Adrenal gland (tissue), 12 donors: Measurements from ENCODE around the gene ZNF331. TPM values are rescaled to one million over a fixed set of nuclear protein-coding genes. Genes with fewer than 3 reads are reported as not detected.

Source experiments
- DNase-seq, 7 donors: peaks; one replicate each; pipeline ENCODE4 v3.0.0-alpha.2; 2019 to 2020
- H3K27ac ChIP-seq, 5 donors: fragments of 200-600 bp; sonication (generic) in 4 of 5; 1 replicate in 3 of 5; 2 replicates in 2 of 5; pipeline versions ENCODE4 v1.5.1 to v1.8.0; 2016 to 2020; ENCODE audit warnings: mild to moderate bottlenecking in 1 of 5
- H3K27me3 ChIP-seq: fragments of 200-600 bp; 2 replicates; pipeline ENCODE4 v1.8.0; 2021
- H3K36me3 ChIP-seq, 2 donors: fragments of 200-600 bp; replicated peaks in 1 of 2; 1 replicate in 1 of 2; 2 replicates in 1 of 2; pipeline versions ENCODE4 v1.5.1 to v1.8.0; 2018 to 2022
- H3K4me1 ChIP-seq, 2 donors: fragments of 200-600 bp; replicated peaks in 1 of 2; 1 replicate in 1 of 2; 2 replicates in 1 of 2; pipeline versions ENCODE4 v1.5.1 to v1.8.0; 2018 to 2021
- H3K4me3 ChIP-seq, 4 donors: fragments of 200-600 bp; sonication (generic) in 3 of 4; one replicate each; pipeline ENCODE4 v1.5.1; 2016 to 2018
- H3K9me3 ChIP-seq, 3 donors: fragments of 200-600 bp; sonication (generic) in 1 of 3; replicated peaks in 1 of 3; 1 replicate in 2 of 3; 2 replicates in 1 of 3; pipeline versions ENCODE4 v1.5.1 to v1.8.0; 2016 to 2021
- CTCF ChIP-seq, 6 experiments: fragments of 450-650 bp in 4 of 6; fragments of 200-600 bp in 2 of 6; sonication (generic) in 1 of 6; IDR thresholded peaks; 1 replicate in 5 of 6; 2 replicates in 1 of 6; pipeline versions ENCODE4 v1.5.1 to v1.8.0; 2016 to 2021; ENCODE audit warnings: antibody characterized with exemption in 6 of 6, mild to moderate bottlenecking in 2 of 6, moderate library complexity in 1 of 6
- POLR2A ChIP-seq, 2 donors: fragments of 450-650 bp; IDR thresholded peaks; one replicate each; pipeline ENCODE4 v1.6.1; 2017; ENCODE audit warnings: antibody characterized with exemption in 2 of 2, mild to moderate bottlenecking in 2 of 2, moderate library complexity in 1 of 2
- WGBS, 4 donors: extraction: QIAGEN DNeasy Blood & Tissue Kit in 2 of 4; methylation state at CpG; one replicate each; pipeline versions ENCODE4 v1.1.5 to v1.1.7; 2013 to 2017; 5-methylcytosine and 5-hydroxymethylcytosine counted together
- intact Hi-C, 2 donors: fragments of 100-400 bp; cut with DNase I; formaldehyde crosslinking; loops; one replicate each; pipeline versions ENCODE4 v1.14.1 to v1.15.0; 2022 to 2023
- polyA plus RNA-seq, 3 donors: library from polyadenylated mRNA; stranded (reverse); fragments of 200-250 nt in 2 of 3; fragments of 350-450 nt in 1 of 3; fragmentation: Illumina TruSeq in 1 of 3; extraction: RNeasy Lipid Tissue Mini Kit (QIAGEN cat#74804) in 1 of 3; gene quantifications; one replicate each; pipeline ENCODE4 v1.2.3, GENCODE V29; 2013 to 2014
- total RNA-seq, 9 donors: library from RNA; depleted of rRNA in 4 of 9; stranded (reverse); fragments of >200 nt in 4 of 9; fragments of 120-200 nt in 1 of 9; fragmentation: NEBNext Ultra II Directional in 1 of 9; extraction: Animal tissue kit (Norgen Biotek cat#: 25700) in 1 of 9; gene quantifications; one replicate each; pipeline versions ENCODE4 v1.1.0 to v1.2.4, GENCODE V29; 2013 to 2023
- donor health status: healthy with polysubstance abuse.
- donor health status: Bipolar disorder and iron deficiency.
- donor health status: DM: yes; HTN: yes; CAD: no.
- donor health status: DM: no; HTN: no; CAD: no.
- donor health status: DM: no; HTN: no; CAD: no.
- donor health status: DM: yes; HTN: yes; CAD: no.

Gene ZNF331
- total and polyA plus RNA-seq, 12 donors = 12.4 to 127 (median 25.0) TPM

- Histone ChIP-seq H3K27ac (no peak overlapping the region), H3K36me3 (no peaks in the 10 kb centered on the region), H3K4me1 (peaks cover 0 to 9% of the 10 kb centered on the region in 2 donors), H3K4me3 (no peak overlapping the region), H3K27me3 (no peaks in the 10 kb centered on the region), H3K9me3 (no peaks in the 10 kb centered on the region)
- TF ChIP-seq CTCF (IDR thresholded peaks at IDR 0.05) (no peak), POLR2A (IDR thresholded peaks at IDR 0.05) (no peak)
- 58 to 72% (median 61%) methylated on average over 5 of the region's 5 CpGs for WGBS, 4 donors
- intact Hi-C loops = loop anchor here in 1 of 2 donors (10.0 kb wide), 2 partner anchors 92 to 322 kb away; partner anchors contain the start of gene ZNF665
- no peak for DNase-seq
Measured at GRCh38 chr19:53517114-53517741, 20.7 kb upstream of the ZNF331 start.

GRCh38 chr19:53518121-53518520 lies 19.8 kb upstream of the ZNF331 start:
- Histone ChIP-seq H3K27me3 (no peaks in the 10 kb centered on the region), H3K36me3 (no peaks in the 10 kb centered on the region), H3K27ac (no peak overlapping the region), H3K9me3 (no peaks in the 10 kb centered on the region), H3K4me3 (no peak overlapping the region), H3K4me1 (peaks cover 0 to 9% of the 10 kb centered on the region in 2 donors)
- TF ChIP-seq CTCF (IDR thresholded peaks at IDR 0.05) (no peak), POLR2A (IDR thresholded peaks at IDR 0.05) (no peak)
- no peak for DNase-seq
- intact Hi-C loops = loop anchor here in 1 of 2 donors (10.0 kb wide), 2 partner anchors 93 to 323 kb away; partner anchors contain the start of gene ZNF665
- 80 to 85% (median 82%) methylated on average over 4 of the region's 4 CpGs for WGBS, 4 donors

- intact Hi-C loops = loop anchor here in 1 of 2 donors (10.0 kb wide), 2 partner anchors 94 to 324 kb away; partner anchors contain the start of gene ZNF665
- H3K4me1 ChIP-seq = peaks cover 0 to 9% of the 10 kb centered on the region in 2 donors
- peak overlapping the region in 1 of 5 donors; percentile 90 for H3K27ac ChIP-seq
- H3K36me3 ChIP-seq = no peaks in the 10 kb centered on the region
- no peaks in the 10 kb centered on the region for H3K27me3 ChIP-seq
- DNase-seq = no peak
- 59 to 75% (median 70%) methylated on average over 1 of the region's 1 CpG for WGBS, 4 donors
- TF ChIP-seq CTCF (IDR thresholded peaks at IDR 0.05) = no peak
- TF ChIP-seq POLR2A (IDR thresholded peaks at IDR 0.05) = no peak
- no peak overlapping the region for H3K4me3 ChIP-seq
- no peaks in the 10 kb centered on the region for H3K9me3 ChIP-seq
Measured at GRCh38 chr19:53518716-53519115, 19.2 kb upstream of the ZNF331 start.

GRCh38 chr19:53519446-53519845 lies 18.5 kb upstream of the ZNF331 start:
- H3K9me3 ChIP-seq = no peaks in the 10 kb centered on the region
- TF ChIP-seq CTCF (IDR thresholded peaks at IDR 0.05) (no peak), POLR2A (IDR thresholded peaks at IDR 0.05) (no peak)
- intact Hi-C loops = loop anchor here in 1 of 2 donors (10.0 kb wide), 2 partner anchors 95 to 325 kb away; partner anchors contain the start of gene ZNF665
- peaks cover 0 to 9% of the 10 kb centered on the region in 2 donors for H3K4me1 ChIP-seq
- no peaks in the 10 kb centered on the region for H3K27me3 ChIP-seq
- DNase-seq = peak in 5 of 7 donors; percentile 32 to 82 (median 59)
- H3K36me3 ChIP-seq = no peaks in the 10 kb centered on the region
- 46 to 83% (median 60%) methylated on average over 5 to 7 of the region's 7 CpGs for WGBS, 4 donors
- H3K4me3 ChIP-seq = no peak overlapping the region
- peak overlapping the region in 2 of 5 donors; percentile 90 for H3K27ac ChIP-seq
